A549 (cell line): ENCODE measurements around the gene POLD2. TPM values are rescaled to one million over a fixed set of nuclear protein-coding genes. Genes with fewer than 3 reads are reported as not detected.

Experiments used
- ATAC-seq, 2 experiments: fragments of 200-7000 bp in 1 of 2; fragments of >200 bp in 1 of 2; cut with Nextera tagmentation in 1 of 2; cut with Tn5 transposase in 1 of 2; 3 replicates each; pipeline versions ENCODE4 v1.8.0 to v1.9.1; 2018 to 2020; ENCODE audit warnings: mild to moderate bottlenecking in 1 of 2, moderate library complexity in 1 of 2
- CTCF ChIA-PET: fragments of 300-600 bp; sonication (Branson Sonifier 250); formaldehyde crosslinking; extraction: SDS; loops from one replicate; lab custom pipeline; 2021; ENCODE audit warnings: antibody characterized with exemption, inconsistent platforms; lab: Yijun Ruan, JAX
- POLR2A ChIA-PET: fragments of 350-600 bp; formaldehyde crosslinking; extraction: SDS; loops from one replicate; lab custom pipeline; 2021; ENCODE audit warnings: antibody characterized with exemption, inconsistent platforms; lab: Yijun Ruan, JAX
- DNase-seq, 2 experiments: peaks; one replicate each; pipeline versions ENCODE4 v3.0.0 to v3.0.0-alpha.2; 2011 to 2016; ENCODE audit warnings: low read depth in 1 of 2, low spot score in 1 of 2
- FAIRE-seq: peaks from 2 replicates; lab custom pipeline; 2011; peaks lifted over from hg19 to GRCh38; lab: Jason Lieb, UNC
- H3K27ac ChIP-seq, 2 experiments: fragments of >200 bp; sonication (Bioruptor Twin); formaldehyde crosslinking; 3 replicates each; pipeline ENCODE4 v1.5.1; 2016 to 2017
- H3K4me1 ChIP-seq: fragments of >200 bp; sonication (Bioruptor Twin); formaldehyde crosslinking; 3 replicates; pipeline ENCODE4 v1.6.1; 2016
- H3K4me2 ChIP-seq: fragments of >200 bp; sonication (Bioruptor Twin); formaldehyde crosslinking; 3 replicates; pipeline ENCODE4 v1.6.1; 2016
- H3K4me3 ChIP-seq: fragments of >200 bp; sonication (Bioruptor Twin); formaldehyde crosslinking; 3 replicates; pipeline ENCODE4 v1.5.1; 2016
- H3K9me3 ChIP-seq: fragments of >200 bp; sonication (Bioruptor Twin); formaldehyde crosslinking; 3 replicates; pipeline ENCODE4 v1.6.1; 2016
- CHD2 ChIP-seq: fragments of 150-350 bp; IDR thresholded peaks from 2 replicates; pipeline ENCODE4 v1.6.1; 2014; ENCODE audit warnings: low read length; ENCODE audit not compliant: partially characterized antibody
- JUN ChIP-seq, 2 experiments: fragments of >200 bp; sonication (Bioruptor Twin); formaldehyde crosslinking; IDR thresholded peaks; 2 replicates in 1 of 2; 3 replicates in 1 of 2; pipeline ENCODE4 v1.6.1; 2016 to 2017
- NR3C1 ChIP-seq: fragments of >200 bp; sonication (Bioruptor Twin); formaldehyde crosslinking; IDR thresholded peaks from 3 replicates; pipeline ENCODE4 v1.6.1; 2017
- POLR2A ChIP-seq: IDR thresholded peaks from 2 replicates; pipeline ENCODE4 v1.6.1; 2012; ENCODE audit warnings: mild to moderate bottlenecking, low read length
- POLR2AphosphoS2 ChIP-seq: conservative IDR thresholded peaks from 2 replicates; pipeline ENCODE4 v1.6.1; 2012; ENCODE audit warnings: low read length, improper control_type of control experiment, inconsistent platforms
- SMC3 ChIP-seq: fragments of >200 bp; sonication (Bioruptor Twin); formaldehyde crosslinking; IDR thresholded peaks from 3 replicates; pipeline ENCODE4 v1.6.1; 2018; ENCODE audit warnings: inconsistent platforms
- TP53 ChIP-seq: fragments of 250-450 bp; sonication (Bioruptor Pico); IDR thresholded peaks from 2 replicates; pipeline ENCODE4 v1.5.0; 2021; ENCODE audit warnings: mild to moderate bottlenecking, moderate library complexity
- WGBS: methylation state at CpG from one replicate; pipeline ENCODE4 v1.1.6; 2017; ENCODE audit errors: missing lambda C conversion rate; 5-methylcytosine and 5-hydroxymethylcytosine counted together
- polyA plus RNA-seq, 4 experiments: library from polyadenylated mRNA; depleted of rRNA in 3 of 4; stranded (reverse); fragments of >200 nt; fragmentation: RNase III in 1 of 4; extraction: RNeasy Plus Mini Kit Qiagen cat#74134 plus additional on column Dnase treatment in 1 of 4; gene quantifications; 2 replicates in 3 of 4; 3 replicates in 1 of 4; pipeline ENCODE4 v1.2.3, GENCODE V29; 2011 to 2017
- small RNA-seq, 6 experiments: library from RNA; depleted of rRNA; stranded (forward); fragments of <200 nt; gene quantifications; one replicate each; pipeline ENCODE3, GENCODE V24; 2012
- TF ChIP-seq, protein P1 (sequence below): fragments of 250-450 bp; sonication (Bioruptor Pico); IDR thresholded peaks from 2 replicates; pipeline ENCODE4 v1.5.0; 2020; ENCODE audit warnings: low read depth, mild to moderate bottlenecking, moderate library complexity
- TF ChIP-seq, protein P2 (sequence below): fragments of 150-350 bp; IDR thresholded peaks from 2 replicates; pipeline ENCODE4 v1.6.1; 2014; ENCODE audit warnings: low read depth, mild to moderate bottlenecking, low read length
- TF ChIP-seq, protein P3 (sequence below): IDR thresholded peaks from 2 replicates; pipeline ENCODE4 v1.6.1; 2012

POLD2 gene
- polyA plus RNA-seq, 2 of the 4 experiments (the other 2 are of a cell fraction), result 126 to 138 TPM

DNA sequence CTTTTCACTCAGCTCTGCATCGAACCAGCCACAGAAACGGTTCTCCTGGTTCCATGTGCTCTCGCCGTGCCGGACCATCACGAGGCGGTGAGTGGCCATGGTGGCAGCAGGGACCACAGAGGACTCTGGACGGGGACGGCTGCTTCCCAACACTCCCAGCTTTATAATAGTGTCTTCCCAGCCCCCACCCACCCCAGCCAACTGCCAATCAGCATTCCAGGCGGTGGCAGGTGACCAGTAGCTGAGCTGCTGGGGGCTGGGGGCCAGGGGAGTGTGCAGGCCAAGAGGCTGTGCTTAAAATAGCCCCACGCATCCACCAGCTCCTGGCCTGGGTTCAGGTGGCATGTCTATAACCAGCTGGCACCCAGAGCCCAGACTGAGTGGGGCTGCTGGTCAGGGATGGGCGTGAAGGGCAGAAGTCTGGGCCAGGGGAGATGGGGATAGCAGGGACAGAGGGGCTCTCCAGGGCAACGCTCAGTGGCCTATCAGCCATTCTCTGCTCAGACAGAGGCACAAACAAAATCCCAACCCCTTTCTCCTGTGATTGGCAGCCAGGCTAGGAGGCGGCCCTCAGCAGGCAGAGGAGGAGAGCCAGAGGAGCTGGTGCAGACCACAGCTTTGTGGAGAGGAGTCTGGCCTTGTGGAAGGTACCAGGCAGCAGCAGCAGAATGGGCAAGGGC is 57.8 kb downstream of the POLD2 start, which contains the start of gene PGAM2:
Gene PGAM2 (minus strand): TSS at position 137 of the 680 bp plus-strand sequence. CDS start 38 bp downstream, at position 99.
- DNase-seq (no peak), ATAC-seq (peak; percentile 36 to 60; a peak in 3 of 6 replicates), FAIRE-seq (no peak)
- Histone ChIP-seq H3K27ac (no peak within 1 kb of the TSS), H3K9me3 (no peaks in the 10 kb centered on the region), H3K4me1 (no peaks in the 10 kb centered on the region), H3K4me3 (no peak within 1 kb of the TSS), H3K4me2 (no peak within 1 kb of the TSS)
- TF ChIP-seq POLR2A, result 0 out of 2 replicates have a peak, but pooled peaks have one; percentile 7
- TF ChIP-seq SMC3, result no peak
- TF ChIP-seq POLR2AphosphoS2, result no peak
- TF ChIP-seq NR3C1, result no peak
- TF ChIP-seq JUN (IDR thresholded peaks at IDR 0.05), result peak in 1 of 2 experiments; percentile 13; a peak in 1 of 5 replicates
- TF ChIP-seq, protein P1, sequence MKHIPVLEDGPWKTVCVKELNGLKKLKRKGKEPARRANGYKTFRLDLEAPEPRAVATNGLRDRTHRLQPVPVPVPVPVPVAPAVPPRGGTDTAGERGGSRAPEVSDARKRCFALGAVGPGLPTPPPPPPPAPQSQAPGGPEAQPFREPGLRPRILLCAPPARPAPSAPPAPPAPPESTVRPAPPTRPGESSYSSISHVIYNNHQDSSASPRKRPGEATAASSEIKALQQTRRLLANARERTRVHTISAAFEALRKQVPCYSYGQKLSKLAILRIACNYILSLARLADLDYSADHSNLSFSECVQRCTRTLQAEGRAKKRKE, result no peak
- ChIA-PET POLR2A (interaction anchor here (1.4 kb wide), 1 partner anchor 21 kb away, joined by 5 read pairs; the partner anchor contains the start of gene DBNL), CTCF (no interaction called here)
- 71% methylated on average over 13 of the region's 14 CpGs for WGBS

DNA sequence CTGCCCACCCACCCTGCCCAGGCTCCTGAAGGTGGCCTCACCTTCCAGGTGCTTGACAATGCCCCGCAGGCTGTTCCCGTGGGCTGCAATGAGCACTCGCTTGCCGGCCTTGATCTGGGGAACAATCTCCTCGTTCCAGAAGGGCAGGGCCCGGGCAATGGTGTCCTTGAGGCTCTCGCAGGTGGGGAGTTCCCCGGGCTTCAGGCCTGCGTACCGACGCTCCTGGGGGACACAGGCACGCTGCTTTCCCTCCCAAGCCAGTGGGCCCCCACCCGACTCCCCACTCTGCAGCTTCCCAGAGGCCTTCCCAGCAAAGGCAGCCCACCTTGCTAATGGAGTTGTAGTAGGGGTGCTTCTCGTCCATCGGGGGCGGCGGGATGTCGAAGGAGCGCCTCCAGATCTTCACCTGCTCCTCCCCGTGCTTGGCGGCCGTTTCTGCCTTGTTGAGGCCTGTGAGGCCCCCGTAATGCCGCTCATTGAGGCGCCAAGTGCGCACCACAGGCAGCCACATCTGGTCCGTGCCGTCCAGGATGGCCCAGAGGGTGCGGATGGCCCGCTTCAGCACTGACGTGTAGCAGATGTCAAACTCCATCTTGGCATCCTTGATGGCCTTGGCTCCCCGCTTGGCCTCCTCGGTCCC is 58.4 kb downstream of the POLD2 start:
- no peaks in the 10 kb centered on the region for H3K4me1 ChIP-seq
- ATAC-seq (peak in 1 of 2 experiments; percentile 6; a peak in 2 of 6 replicates), FAIRE-seq (no peak), DNase-seq (no peak)
- no peaks in the 10 kb centered on the region for H3K9me3 ChIP-seq
- WGBS, result 61% methylated on average over 22 of the region's 33 CpGs
- H3K4me3 ChIP-seq, result no peak overlapping the region
- POLR2A ChIA-PET, result interaction anchor here (0.6 to 3.1 kb wide), 3 partner anchors 20 to 63 kb away, joined by 3 to 12 read pairs (median 5); partner anchors contain the start of gene DBNL
- no peak overlapping the region for H3K4me2 ChIP-seq
- CTCF ChIA-PET, result interaction anchor here (1.3 kb wide), 1 partner anchor 45 kb away, joined by 4 read pairs; no protein-coding TSS in a partner anchor
- TF ChIP-seq, protein P2, sequence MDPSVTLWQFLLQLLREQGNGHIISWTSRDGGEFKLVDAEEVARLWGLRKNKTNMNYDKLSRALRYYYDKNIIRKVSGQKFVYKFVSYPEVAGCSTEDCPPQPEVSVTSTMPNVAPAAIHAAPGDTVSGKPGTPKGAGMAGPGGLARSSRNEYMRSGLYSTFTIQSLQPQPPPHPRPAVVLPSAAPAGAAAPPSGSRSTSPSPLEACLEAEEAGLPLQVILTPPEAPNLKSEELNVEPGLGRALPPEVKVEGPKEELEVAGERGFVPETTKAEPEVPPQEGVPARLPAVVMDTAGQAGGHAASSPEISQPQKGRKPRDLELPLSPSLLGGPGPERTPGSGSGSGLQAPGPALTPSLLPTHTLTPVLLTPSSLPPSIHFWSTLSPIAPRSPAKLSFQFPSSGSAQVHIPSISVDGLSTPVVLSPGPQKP, result no peak
- TF ChIP-seq CHD2, result no peak
- TF ChIP-seq, protein P3, sequence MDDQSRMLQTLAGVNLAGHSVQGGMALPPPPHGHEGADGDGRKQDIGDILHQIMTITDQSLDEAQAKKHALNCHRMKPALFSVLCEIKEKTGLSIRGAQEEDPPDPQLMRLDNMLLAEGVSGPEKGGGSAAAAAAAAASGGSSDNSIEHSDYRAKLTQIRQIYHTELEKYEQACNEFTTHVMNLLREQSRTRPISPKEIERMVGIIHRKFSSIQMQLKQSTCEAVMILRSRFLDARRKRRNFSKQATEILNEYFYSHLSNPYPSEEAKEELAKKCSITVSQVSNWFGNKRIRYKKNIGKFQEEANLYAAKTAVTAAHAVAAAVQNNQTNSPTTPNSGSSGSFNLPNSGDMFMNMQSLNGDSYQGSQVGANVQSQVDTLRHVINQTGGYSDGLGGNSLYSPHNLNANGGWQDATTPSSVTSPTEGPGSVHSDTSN, result peak; percentile 12; the same call in 1 of the 2 replicates
- TF ChIP-seq POLR2AphosphoS2, result 0 out of 2 replicates have a peak, but pooled peaks have one; percentile 39
- TF ChIP-seq POLR2A, result no peak
- 0 out of 2 replicates have a peak, but pooled peaks have one; percentile 20 for TF ChIP-seq TP53
- 0 out of 5 replicates have a peak, but pooled peaks of 1 of the 2 experiments have one; percentile 9 for TF ChIP-seq JUN (IDR thresholded peaks at IDR 0.05)
- no peak overlapping the region for H3K27ac ChIP-seq

Small RNA genes within 50 kb of the gene (small RNA-seq; reads per million reads assigned to genes)
- gene RNA5SP230, result 0 reads per million in 6 experiments

Other genes starting within 250 kb of the POLD2 start
- 20.2 and 26.8 TPM in 2 replicates for gene URGCP, start 217.0 kb downstream of the POLD2 start, polyA plus RNA-seq (2011; rRNA removed)
- 18.7 to 19.8 TPM (median 19.7 TPM) in 3 replicates for gene URGCP, start 217.0 kb downstream of the POLD2 start, polyA plus RNA-seq (2017; fragmentation: RNase III; extraction: RNeasy Plus Mini Kit Qiagen cat#74134 plus additional on column Dnase treatment)
- gene UBE2D4, start 197.1 kb downstream of the POLD2 start, polyA plus RNA-seq (2011; rRNA removed), result 14.0 and 17.6 TPM in 2 replicates
- gene UBE2D4, start 197.1 kb downstream of the POLD2 start, polyA plus RNA-seq (2017; fragmentation: RNase III; extraction: RNeasy Plus Mini Kit Qiagen cat#74134 plus additional on column Dnase treatment), result 7.9 to 9.0 TPM (median 8.4 TPM) in 3 replicates
- not detected in 2 replicates for gene SPDYE1, start 125.7 kb downstream of the POLD2 start, polyA plus RNA-seq (2011; rRNA removed)
- gene SPDYE1, start 125.7 kb downstream of the POLD2 start, polyA plus RNA-seq (2017; fragmentation: RNase III; extraction: RNeasy Plus Mini Kit Qiagen cat#74134 plus additional on column Dnase treatment), result not detected in 3 replicates
- 41.8 and 41.9 TPM in 2 replicates for gene DBNL, start 78.8 kb downstream of the POLD2 start, polyA plus RNA-seq (2011; rRNA removed)
- gene DBNL, start 78.8 kb downstream of the POLD2 start, polyA plus RNA-seq (2017; fragmentation: RNase III; extraction: RNeasy Plus Mini Kit Qiagen cat#74134 plus additional on column Dnase treatment), result 85.0 to 95.9 TPM (median 95.0 TPM) in 3 replicates
- gene PGAM2, start 58.0 kb downstream of the POLD2 start, polyA plus RNA-seq (2011; rRNA removed), result not detected in 2 replicates
- not detected in 3 replicates for gene PGAM2, start 58.0 kb downstream of the POLD2 start, polyA plus RNA-seq (2017; fragmentation: RNase III; extraction: RNeasy Plus Mini Kit Qiagen cat#74134 plus additional on column Dnase treatment)
- 4.6 and 6.4 TPM in 2 replicates for gene POLM, start 41.0 kb downstream of the POLD2 start, polyA plus RNA-seq (2011; rRNA removed)
- gene POLM, start 41.0 kb downstream of the POLD2 start, polyA plus RNA-seq (2017; fragmentation: RNase III; extraction: RNeasy Plus Mini Kit Qiagen cat#74134 plus additional on column Dnase treatment), result 5.5 to 7.3 TPM (median 6.6 TPM) in 3 replicates
- not detected in 2 replicates for gene AEBP1, start 19.2 kb downstream of the POLD2 start, polyA plus RNA-seq (2011; rRNA removed)
- not detected in 3 replicates for gene AEBP1, start 19.2 kb downstream of the POLD2 start, polyA plus RNA-seq (2017; fragmentation: RNase III; extraction: RNeasy Plus Mini Kit Qiagen cat#74134 plus additional on column Dnase treatment)
- not detected in 2 replicates for gene MYL7, start 17.8 kb upstream of the POLD2 start, polyA plus RNA-seq (2011; rRNA removed)
- gene MYL7, start 17.8 kb upstream of the POLD2 start, polyA plus RNA-seq (2017; fragmentation: RNase III; extraction: RNeasy Plus Mini Kit Qiagen cat#74134 plus additional on column Dnase treatment), result not detected in 3 replicates
- gene GCK, start 65.9 kb upstream of the POLD2 start, polyA plus RNA-seq (2011; rRNA removed), result not detected in 2 replicates
- 0.12 TPM in 1 of 3 replicates, not detected in the others for gene GCK, start 65.9 kb upstream of the POLD2 start, polyA plus RNA-seq (2017; fragmentation: RNase III; extraction: RNeasy Plus Mini Kit Qiagen cat#74134 plus additional on column Dnase treatment)
- 113 and 142 TPM in 2 replicates for gene YKT6, start 77.4 kb upstream of the POLD2 start, polyA plus RNA-seq (2011; rRNA removed)
- 130 to 133 TPM (median 130 TPM) in 3 replicates for gene YKT6, start 77.4 kb upstream of the POLD2 start, polyA plus RNA-seq (2017; fragmentation: RNase III; extraction: RNeasy Plus Mini Kit Qiagen cat#74134 plus additional on column Dnase treatment)
- 0.07 TPM in 1 of 2 replicates, not detected in the other for gene CAMK2B, start 202.0 kb upstream of the POLD2 start, polyA plus RNA-seq (2011; rRNA removed)
- 0.12 to 0.20 TPM (median 0.17 TPM) in 3 replicates for gene CAMK2B, start 202.0 kb upstream of the POLD2 start, polyA plus RNA-seq (2017; fragmentation: RNase III; extraction: RNeasy Plus Mini Kit Qiagen cat#74134 plus additional on column Dnase treatment)